SK-N-MC (cell line): Measurements from ENCODE around the gene NEK6.

Experiments
- EZH2 ChIP-seq: fragments of 200-600 bp; sonication (generic); IDR thresholded peaks from one replicate; pipeline ENCODE4 v1.6.1; 2017; ENCODE audit warnings: antibody characterized with exemption
- POLR2AphosphoS5 ChIP-seq: IDR thresholded peaks from 2 replicates; pipeline ENCODE4 v1.6.1; 2012; ENCODE audit warnings: mild to moderate bottlenecking, low read depth, low read length, borderline replicate concordance

DNA sequence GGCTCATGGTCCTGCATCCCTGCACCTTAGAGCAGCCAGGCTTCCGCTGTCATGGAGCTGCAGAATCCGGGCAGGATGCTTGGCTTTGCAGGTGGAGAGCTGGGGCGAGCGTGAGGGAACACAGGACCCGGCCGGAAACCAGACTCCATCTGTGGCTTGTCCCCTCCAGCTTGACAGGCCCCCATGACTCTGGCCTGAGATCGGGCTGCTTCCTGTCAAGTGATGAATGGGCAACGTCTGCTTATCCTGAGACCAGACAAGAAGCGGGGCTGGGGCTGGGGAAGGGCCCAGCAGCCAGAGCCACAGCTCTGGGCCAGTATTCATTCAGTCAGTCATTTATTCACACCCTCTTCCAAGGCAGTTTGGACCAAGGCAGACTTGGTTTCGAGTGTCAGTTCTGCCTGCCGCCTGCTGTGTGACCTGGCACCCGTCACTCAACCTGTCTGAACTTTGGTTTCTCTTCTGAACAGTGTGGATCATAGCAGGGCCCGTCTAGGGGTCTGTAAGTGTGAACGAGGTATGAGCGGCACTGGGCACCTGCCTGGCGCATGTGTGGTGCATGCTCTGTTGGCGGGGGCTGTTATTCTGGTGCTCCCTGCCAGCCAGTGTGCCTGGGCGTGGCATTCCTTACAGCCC, 37.5 kb downstream of the NEK6 start:
- TF ChIP-seq EZH2 (no peak), POLR2AphosphoS5 (no peak)
